HG03103 (cell line): Measurements from ENCODE around the gene CSTF2.
A peak's percentile ranks its signal among the peaks of the same experiment; 100 is the strongest.
"Not testable (repeated sequence)": the region's sequence is repeated elsewhere in the genome, so short reads cannot be mapped to it uniquely, and the experiment has no call there.

ENCODE experiments used
- ATAC-seq: cut with Tn5 transposase; IDR thresholded peaks from one replicate; pipeline ENCODE4 v1.9.1; 2021; ENCODE audit warnings: low read depth; ENCODE audit not compliant: unreplicated experiment

The CSTF2 gene

GRCh38 chrX:100819837-100820666 is at the start of gene CSTF2:
CSTF2 (plus strand) TSS chrX:100820391; CDS start chrX:100820417, 26 bp downstream.
- peak; percentile 99 for ATAC-seq

- ATAC-seq: not testable (repeated sequence)
Measured at GRCh38 chrX:100796371-100796770, 23.8 kb upstream of the CSTF2 start.

GRCh38 chrX:100797359-100797758 is 22.8 kb upstream of the CSTF2 start:
- no peak for ATAC-seq

GRCh38 chrX:100798484-100799214 is 21.5 kb upstream of the CSTF2 start:
- ATAC-seq: no peak

- no peak for ATAC-seq
Measured at GRCh38 chrX:100802843-100803242, 17.3 kb upstream of the CSTF2 start.

- ATAC-seq: no peak
Measured at GRCh38 chrX:100804780-100805179, 15.4 kb upstream of the CSTF2 start.

GRCh38 chrX:100808265-100808664 is 11.9 kb upstream of the CSTF2 start:
- not testable (repeated sequence) for ATAC-seq

- ATAC-seq: no peak
Measured at GRCh38 chrX:100812216-100813158, 7.7 kb upstream of the CSTF2 start.

GRCh38 chrX:100817340-100817739 is 2.9 kb upstream of the CSTF2 start:
- ATAC-seq: no peak

- no peak for ATAC-seq
Measured at GRCh38 chrX:100819534-100819836, 706 bp upstream of the CSTF2 start.

- peak; percentile 53 for ATAC-seq
Measured at GRCh38 chrX:100829730-100830129, 9.5 kb downstream of the CSTF2 start.

- ATAC-seq: peak; percentile 43
Measured at GRCh38 chrX:100830143-100830542, 10.0 kb downstream of the CSTF2 start.

GRCh38 chrX:100830547-100830946 is 10.4 kb downstream of the CSTF2 start:
- ATAC-seq: peak; percentile 45

GRCh38 chrX:100831219-100831946 is 11.2 kb downstream of the CSTF2 start:
- ATAC-seq: no peak

GRCh38 chrX:100850317-100850716 is 30.1 kb downstream of the CSTF2 start:
- no peak for ATAC-seq

- ATAC-seq: no peak
Measured at GRCh38 chrX:100852810-100853209, 32.6 kb downstream of the CSTF2 start.

GRCh38 chrX:100863326-100863864 is 43.2 kb downstream of the CSTF2 start:
- no peak for ATAC-seq

GRCh38 chrX:100864657-100865391 is 44.6 kb downstream of the CSTF2 start:
- ATAC-seq: no peak

- ATAC-seq: no peak
Measured at GRCh38 chrX:100868273-100868672, 48.1 kb downstream of the CSTF2 start.
